Head of caudate nucleus (tissue), 42 donors: Measurements from ENCODE around the gene EPN1.
A peak's percentile ranks its signal among the peaks of the same experiment; 100 is the strongest.
"Not testable (repeated sequence)": the region's sequence is repeated elsewhere in the genome, so short reads cannot be mapped to it uniquely, and the experiment has no call there.

Source experiments
- DNase-seq, 42 donors: peaks; one replicate each; pipeline versions ENCODE4 v3.0.0 to v3.0.0-alpha.2; 2020 to 2021; ENCODE audit warnings: mixed read lengths in 7 of 42
- intact Hi-C: fragments of 100-400 bp; cut with DNase I; formaldehyde crosslinking; loops from one replicate; pipeline ENCODE4 v1.15.0; 2022

EPN1 gene

DNA sequence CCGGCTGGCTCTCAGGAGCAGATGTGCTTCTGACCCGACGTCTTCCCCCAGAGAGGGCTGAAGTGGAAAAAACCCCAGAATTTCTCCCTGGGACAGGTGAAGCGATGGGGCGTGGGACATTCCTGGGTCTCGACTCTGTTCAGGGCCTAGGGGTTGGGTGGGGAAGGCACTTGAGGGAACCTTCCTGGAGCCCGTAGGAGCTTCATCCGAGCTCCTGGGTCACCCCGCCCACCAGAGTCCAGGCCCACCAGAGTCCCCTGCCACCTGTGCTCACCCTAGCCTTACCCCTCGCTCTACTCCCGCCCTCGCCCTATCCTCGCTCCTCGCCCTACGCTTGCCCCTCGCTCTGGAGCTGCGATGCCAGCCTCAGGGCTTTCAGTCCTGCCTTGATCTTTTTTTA is 23.2 kb downstream of the EPN1 start:
- peak in 4 of 42 donors; percentile 5 to 32 (median 12) for DNase-seq
- intact Hi-C loops: no loop called here

DNA sequence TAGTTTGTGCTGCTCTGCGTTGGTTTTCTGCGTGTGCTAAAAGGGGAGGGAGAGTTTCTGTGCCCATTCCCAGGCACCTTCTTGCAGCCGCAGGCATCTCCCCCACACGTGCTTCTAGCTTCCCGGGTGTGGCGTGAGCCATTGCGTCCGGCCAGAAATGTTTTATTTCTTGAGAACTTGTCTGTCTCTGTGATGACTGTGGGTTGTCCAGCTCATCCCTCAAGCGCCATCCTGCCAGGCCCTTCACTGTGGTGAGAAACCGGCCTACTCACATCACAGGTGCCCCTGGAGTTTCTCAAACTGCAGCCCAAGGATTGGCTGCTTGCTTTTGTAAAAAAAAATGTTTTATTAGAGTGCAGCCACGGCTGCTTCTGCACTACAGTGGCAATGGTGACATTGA is 24.2 kb downstream of the EPN1 start:
- intact Hi-C loops: no loop called here
- peak in 2 of 42 donors; percentile 12 to 19 for DNase-seq

DNA sequence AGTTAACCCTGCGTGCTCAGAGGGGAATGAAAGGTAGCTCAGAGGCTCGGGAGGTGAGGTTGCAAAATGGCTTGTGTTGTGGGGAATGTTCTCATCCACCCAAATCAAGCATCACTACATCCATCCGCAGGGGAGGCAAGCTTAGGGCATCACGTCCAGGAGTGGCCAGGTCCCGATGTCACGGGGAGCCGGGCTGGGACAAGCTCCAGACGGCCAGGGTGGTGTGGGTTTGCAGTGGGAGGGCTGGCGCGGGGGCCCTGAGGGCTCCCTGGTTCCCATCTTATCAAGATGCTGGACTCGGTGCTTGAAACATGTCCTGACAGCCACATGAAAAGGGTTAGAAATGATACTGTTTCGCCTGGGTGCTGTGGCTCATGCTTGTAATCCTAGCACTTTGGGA is 25.8 kb downstream of the EPN1 start:
- DNase-seq: peak in 1 of 42 donors; percentile 29

DNA sequence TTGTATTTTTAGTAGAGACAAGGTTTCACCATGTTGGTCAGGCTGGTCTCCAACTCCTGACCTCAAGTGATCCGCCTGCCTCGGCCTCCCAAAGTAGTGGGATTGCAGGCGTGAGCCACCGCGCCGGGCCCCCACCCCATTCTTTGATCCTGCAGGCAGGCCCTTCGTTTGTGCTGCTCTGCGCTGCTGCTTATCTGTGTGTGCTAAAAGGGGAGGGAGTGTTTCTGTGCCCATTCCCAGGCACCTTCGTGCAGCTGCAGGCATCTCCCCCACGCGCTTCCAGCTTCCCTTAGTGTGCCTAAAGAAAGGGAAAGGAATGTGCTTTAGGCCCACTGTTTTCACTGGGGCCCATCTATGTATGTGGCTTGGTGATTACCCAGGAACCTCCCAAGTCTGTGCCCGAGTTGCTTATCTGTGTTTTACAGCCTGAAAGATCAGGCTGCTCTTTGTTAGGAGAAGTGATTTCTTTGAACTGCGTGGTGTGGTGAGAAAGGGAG is 27.2 kb downstream of the EPN1 start:
- peak in 1 of 42 donors; percentile 29 for DNase-seq
- intact Hi-C loops: no loop called here

More for the DNA sequence above, 25.8 kb downstream of the EPN1 start:
- intact Hi-C loops: no loop called here

DNA sequence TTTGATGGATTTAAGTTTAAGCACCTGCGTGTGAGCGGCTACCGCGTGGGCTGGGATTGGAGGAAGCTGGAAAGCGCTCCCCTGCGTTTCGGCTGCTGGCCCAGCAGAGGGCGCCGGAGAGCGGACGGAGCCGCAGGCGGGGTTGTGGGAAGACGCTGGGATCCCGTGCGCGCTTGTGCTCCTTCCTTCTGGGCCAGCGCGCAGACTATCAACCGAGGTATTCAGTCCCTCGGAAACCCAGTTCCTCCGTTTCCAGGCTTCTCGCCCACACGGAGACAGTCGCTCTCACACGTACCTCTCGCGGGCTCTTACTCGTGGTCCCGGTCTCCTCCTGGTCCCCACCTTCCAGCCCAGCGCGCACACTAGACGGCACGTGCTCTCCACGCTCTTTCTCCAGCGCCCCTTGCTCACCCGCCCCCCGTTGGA is 28.8 kb downstream of the EPN1 start:
- DNase-seq: peak in 41 of 42 donors; percentile 36 to 84 (median 66)
- intact Hi-C loops: no loop called here

DNA sequence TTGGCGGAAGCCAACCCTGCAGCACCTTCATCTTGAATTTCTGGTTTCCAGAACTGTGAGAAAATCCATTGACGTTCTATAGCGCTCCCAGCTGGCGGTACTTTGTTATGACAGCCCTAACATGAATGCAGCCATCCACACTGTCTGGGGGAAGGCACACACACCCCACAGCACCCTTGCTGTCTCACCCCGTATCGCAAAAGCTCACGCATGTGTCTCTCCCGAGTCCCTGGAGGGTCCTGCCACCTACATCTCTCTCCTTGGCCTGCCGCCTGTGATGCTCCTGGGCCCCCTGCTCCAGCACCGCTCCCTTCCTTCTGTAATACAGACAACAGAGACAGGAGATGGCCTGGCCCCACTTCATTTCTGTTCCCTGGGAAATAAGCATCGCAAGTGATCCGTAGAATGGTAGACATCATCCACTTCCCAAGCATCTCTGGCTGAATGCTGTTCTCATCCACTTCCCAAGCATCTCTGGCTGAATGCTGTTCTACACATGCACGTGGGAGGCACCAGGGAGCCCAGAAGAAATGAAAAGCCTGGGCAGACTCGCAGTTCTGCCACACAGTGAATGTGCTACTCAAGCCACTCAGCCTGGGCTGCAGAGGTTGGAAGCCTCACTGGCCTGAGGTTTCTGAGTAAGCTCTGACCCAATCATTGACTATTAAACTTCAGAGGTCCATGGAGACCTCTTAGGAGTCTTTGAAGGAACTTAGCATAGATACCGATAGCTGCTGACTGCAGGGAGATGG is 29.6 kb downstream of the EPN1 start:
- intact Hi-C loops: no loop called here
- peak in 1 of 42 donors; percentile 34 for DNase-seq

DNA sequence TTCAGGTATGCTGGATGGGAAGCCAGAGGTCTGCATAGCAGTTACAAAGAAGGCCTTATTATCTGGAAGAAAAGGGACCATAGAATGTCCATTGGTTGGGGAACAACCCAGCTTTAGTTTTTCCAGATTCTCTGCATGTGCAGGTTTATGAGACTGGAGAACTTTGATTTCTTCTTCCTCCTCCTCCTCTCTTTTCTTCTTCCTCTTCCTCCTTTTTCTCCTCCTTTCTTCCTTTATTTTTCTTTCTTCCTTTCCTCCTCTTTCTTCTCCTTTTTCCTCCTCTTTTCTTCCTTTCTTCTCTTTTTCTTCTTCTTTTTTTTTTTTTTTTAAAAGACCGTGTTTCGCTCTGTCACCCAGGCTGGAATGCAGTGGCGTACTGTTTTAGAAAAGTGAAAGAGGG is 30.9 kb downstream of the EPN1 start:
- intact Hi-C loops: no loop called here
- DNase-seq: no peak

DNA sequence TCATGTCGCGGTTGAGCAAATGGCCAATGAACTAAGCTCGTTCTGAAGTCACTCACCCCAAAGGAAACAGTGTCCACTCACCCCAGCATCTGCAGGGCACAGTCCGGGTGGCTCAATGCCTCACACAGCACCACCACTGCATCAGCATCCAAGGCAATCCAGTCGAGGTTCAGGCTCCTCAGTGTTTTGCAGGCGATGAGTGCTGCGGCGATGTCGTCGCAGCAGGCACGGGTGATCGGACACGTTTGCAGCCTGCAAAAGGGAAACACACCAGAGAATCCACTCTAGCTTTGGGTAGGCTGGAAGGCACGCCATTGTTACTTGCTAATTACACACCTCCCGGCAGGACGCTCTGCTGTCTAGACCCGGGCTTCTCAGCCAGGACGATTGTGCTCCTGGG is 36.7 kb downstream of the EPN1 start:
- intact Hi-C loops: no loop called here
- DNase-seq: peak in 1 of 42 donors; percentile 29

DNA sequence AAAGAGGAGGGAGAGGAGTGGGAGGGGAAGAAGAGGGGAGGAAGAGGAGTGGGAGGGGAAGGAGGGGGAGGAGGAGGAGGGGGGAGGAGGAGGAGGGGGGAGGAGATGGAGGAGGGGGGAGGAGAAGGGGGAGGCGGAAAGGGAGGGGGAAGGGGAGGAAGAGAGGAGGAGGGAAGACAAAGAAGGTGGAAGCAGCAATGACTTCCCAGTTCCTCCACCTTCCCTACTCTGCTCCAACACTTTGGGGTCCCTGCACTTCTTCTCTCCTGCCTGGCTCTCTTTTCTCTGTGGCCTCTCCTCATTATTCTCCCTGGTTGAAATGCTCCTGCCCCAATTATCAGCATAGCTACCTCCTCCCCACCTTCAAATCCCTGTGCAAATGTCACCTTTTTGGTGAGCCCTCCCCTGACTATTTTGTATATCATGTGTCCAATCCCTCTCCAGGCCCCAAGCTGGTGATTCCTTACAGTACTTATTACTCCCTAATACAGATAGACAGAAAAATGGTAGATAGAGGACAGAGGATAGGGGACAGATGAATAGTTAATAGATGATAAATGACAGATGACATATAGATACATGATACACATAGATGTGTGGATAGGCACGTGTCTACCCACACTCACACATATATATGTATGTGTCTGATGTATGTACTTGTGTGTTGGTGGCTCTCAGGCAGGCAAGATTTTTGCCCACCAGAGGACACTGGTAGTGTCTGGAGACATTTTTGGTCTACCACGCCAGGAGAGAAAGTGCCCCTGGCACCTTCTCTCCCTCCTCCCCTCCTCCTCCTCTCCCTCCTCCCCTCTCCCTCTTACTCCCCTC is 38.0 kb downstream of the EPN1 start:
- intact Hi-C loops: no loop called here
- DNase-seq: peak in 1 of 42 donors; percentile 3

DNA sequence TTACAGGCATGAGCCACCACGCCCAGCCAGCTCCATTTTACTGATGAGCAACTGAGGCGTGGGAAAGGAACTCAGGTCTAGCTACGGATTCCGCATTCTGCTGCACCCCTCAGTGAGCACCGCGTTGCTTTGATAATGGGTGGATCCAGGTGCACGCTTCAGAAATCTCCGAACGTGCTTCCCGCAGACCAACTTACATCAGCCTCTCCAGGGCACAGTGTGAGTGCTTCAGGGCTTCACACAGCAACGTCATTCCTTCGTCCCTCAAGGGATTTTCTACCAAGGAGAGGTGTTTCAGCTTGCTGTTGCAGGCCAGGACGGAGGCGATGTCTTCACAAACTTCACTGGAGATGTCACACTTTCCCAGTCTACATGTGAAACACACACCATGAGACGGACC is 41.5 kb downstream of the EPN1 start:
- intact Hi-C loops: no loop called here
- no peak for DNase-seq

DNA sequence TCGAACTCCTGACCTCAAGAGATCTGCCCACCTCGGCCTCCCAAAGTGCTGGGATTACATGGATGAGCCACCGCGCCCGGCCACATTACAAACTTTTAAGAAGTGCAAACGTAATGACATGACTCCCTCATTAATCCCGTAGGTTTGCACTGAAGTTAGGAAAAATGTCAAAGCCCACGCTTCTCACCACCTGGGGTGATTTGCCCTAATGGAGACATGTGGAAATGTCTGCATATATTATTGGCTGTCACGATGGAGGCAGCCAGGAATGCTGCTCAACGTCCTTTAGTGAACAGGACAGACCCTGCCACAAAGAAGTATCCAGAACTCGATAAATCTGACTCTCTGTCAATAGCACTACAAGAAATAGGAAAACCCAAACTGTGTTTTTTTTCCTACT is 42.2 kb downstream of the EPN1 start:
- intact Hi-C loops: no loop called here

DNA sequence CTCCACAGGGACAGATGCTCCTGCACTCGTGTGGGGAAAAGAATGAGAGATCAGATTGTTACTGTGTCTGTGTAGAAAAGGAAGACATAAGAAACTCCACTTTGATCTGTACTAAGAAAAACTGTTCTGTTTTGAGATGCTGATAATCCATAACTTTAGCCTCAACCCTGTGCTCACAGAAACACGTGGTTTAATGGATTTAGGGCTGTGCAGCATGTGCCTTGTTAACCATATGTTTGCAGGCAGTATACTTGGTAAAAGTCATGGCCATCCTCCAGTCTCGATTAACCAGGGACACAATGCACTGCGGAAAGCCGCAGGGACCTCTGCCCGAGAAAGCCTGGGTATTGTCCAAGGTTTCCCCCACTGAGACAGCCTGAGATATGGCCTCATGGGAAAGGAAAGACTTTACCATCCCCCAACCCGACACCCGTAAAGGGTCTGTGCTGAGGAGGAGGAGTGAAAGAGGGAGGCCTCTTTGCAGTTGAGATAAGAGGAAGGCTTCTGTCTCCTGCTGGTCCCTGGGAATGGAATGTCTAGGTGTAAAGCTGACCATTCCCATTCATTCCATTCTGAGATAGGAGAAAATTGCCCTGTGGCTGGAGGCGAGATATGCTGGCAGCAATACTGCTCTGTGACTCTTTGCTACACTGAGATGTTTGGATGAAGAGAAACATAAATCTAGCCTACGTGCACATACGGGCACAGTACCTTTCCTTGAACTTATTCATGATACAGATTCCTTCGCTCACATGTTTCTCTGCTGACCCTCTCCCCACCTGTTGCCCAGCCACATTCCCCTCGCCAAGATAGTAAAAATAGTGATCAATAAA is 43.1 kb downstream of the EPN1 start:
- intact Hi-C loops, DNase-seq: not testable (repeated sequence)

More for the DNA sequence above, 42.2 kb downstream of the EPN1 start:
- no peak for DNase-seq

DNA sequence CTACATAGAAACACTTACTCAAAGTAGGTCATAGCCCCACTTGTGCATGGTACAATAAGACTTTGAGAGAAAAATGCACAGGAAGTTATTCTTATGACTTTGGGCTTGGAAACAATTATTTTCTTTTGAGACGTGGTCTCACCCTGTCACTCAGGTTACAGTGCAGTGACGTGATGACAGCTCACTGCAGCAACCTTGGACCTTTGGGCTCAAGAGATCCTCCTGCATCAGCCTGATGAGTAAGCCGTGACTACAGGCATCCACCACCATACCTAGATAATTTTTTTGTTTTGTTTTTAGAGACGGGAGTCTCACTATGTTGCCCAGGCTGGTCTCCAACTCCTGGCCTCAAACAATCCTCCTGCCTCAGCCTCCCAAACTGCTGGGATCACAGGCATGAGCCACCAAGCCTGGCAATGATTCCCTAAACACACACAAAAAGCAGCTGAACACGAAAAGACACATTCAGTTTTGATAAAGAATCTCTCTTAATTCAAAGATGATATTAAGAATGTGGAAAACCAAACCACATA is 45.3 kb downstream of the EPN1 start:
- DNase-seq: no peak
- intact Hi-C loops: no loop called here

DNA sequence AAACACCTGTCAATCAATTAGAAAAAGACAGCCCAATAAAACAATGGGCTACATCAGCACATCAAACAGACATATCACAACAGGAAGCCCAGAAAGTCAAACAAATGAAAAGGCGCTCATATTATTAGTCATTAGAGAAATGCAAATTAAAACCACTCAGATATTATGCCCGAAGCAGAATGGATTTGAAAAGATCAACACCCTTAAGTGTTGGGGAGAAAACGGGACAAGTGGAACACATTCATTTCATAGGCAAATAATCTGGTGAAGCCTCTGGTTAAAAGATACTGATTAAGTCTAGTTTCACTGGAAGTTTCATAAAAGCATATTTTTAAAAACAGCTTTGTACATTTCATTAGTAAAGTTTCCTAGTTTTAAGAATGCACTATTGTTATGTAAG is 45.8 kb downstream of the EPN1 start:
- no peak for DNase-seq

DNA sequence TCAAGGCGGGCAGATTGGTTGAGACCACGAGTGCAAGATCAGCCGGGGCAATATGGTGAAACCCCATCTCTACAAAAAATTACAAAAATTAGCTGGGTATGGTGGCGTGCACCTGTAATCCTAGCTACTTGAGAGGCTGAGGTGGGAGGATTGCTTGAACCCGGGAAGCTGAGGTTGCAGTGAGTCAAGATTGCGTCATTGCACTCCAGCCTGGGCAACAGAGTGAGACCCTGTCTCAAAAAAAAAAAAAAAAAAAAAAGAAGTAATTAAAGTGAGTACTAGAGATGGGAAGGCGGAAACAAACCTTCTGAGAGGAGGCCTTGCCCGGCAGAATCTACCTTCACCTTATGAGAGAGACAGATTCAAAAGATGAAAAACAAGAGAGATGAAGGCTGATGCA is 48.5 kb downstream of the EPN1 start:
- intact Hi-C loops: no loop called here
- DNase-seq: no peak

More for the DNA sequence above, 45.8 kb downstream of the EPN1 start:
- intact Hi-C loops: no loop called here

DNA sequence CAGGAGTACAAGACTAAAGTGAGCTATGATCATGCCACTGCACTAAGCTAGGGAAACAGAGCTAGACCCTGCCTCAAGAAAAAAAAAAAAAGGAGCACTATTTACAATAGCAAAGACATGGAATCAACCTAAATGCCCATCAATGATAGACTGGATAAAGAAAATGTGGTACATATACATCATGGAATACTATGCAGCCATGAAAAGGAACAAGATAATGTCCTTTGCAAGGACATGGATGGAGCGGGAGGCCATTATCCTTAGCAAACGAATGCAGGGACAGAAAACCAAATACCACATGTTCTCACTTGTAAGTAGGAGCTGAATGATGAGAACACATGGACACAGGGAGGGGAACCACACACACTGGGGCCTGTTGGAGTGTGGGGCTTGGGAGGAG is 55.4 kb downstream of the EPN1 start:
- intact Hi-C loops: not testable (repeated sequence)

DNA sequence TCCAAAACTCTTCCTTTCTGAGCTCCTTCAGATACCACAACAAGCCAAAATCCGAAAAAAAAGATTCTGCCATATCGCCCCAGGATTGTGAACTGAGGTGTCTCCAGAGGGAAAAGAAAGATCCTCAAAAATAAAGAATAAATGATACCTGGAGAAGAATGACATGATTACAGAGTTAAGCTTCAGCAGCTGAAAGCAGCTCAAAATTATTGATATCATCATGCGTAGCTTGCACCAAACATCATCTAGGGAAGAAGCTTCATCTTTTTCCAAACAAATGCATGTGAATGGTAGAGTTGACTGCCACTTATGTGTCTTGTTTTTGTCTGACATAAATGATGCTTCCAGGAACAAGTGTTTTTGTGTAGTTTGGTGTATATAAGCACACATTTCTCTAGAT is 63.3 kb downstream of the EPN1 start, which contains the start of gene NLRP9:
Gene NLRP9 (minus strand): TSS at position 101 of the 400 bp plus-strand sequence. CDS start 28 bp downstream, at position 73.
- no peak for DNase-seq
- intact Hi-C loops: no loop called here

More for the DNA sequence above, 55.4 kb downstream of the EPN1 start:
- not testable (repeated sequence) for DNase-seq

DNA sequence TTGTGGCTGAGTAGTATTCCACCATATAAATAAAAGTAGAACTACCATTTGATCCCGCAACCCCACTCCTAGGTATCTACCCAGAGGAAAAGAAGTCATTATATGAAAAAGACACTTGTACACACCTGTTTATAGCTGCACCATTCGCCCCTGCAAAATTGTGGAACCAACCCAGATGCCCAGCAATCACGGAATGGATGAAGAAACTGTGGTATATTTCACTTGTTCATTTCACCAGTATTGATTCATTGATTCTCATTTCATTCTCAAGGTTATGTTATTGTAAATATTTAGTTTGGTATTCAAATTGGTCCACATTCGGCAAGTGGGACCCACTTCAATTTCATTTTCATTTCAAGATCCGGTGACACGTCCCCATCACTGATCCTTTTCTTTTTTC is 75.7 kb downstream of the EPN1 start:
- intact Hi-C loops: no loop called here
- DNase-seq: no peak

DNA sequence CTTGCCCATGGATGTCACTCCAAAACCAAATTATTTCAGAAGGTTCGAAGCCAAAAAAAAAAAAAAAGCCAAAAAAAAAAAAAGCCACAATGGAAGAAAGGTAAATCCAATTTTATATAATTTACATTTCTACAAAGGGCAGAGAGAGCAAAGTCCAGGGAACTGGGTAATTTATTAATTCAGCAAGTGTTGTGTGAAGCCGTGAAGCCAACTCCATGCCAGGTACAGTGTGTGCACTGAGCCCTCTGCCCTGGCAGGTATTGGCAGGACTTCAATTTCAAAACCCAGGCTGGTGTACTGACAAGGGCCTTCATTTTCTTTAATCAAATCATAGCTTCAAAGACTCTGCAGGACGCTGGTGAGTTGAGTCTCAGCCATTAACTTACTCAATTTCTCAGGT is 78.4 kb downstream of the EPN1 start:
- intact Hi-C loops: no loop called here
- no peak for DNase-seq
